ENCODE measurements around the gene NCOA3.

DNA sequence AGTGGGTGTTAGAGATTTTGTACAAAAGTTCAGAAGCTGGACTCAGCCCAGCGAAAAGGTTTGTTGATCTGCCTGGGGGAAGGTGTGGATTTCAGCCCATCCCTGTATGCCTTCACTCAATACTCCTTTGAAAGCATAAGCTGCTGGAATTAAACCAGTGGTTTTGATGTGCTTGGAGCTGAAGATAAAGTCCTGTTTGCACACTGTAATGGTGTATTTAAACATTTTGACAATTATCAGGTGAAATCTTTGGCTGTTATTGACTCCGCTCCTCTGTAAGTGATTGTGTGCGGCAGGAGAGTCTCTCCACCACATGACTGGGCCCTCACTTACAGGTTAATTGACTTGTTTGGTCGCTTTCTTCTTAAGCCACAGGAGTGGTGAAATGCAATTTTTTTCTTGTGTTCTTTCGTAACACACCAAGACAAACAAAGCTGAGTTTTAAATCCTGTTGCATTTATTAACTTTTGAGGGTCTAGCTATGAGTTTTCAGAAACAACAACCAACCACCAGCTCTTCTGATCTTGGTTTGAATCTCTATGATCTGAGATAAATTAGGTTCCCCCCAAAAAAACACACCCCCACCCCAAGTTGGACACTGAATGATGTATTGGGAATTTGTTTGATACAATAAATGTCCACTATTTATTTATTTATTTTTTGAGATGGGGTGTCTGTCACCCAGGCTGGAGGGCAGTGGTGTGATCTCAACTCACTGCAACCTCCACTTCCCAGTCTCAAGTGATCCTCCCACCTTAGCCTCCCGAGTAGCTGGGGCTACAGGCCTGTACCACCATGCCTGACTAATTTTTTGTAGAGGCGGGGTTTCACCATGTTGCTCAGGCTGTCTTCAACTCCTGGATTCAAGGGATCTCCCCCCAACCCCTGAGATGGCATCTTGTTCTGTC lies 46.3 kb upstream of the NCOA3 start:
- TF ChIP-seq POLR2A (IDR thresholded peaks at IDR 0.05; ENCODE audit: low read length) (no peak), GATA1 (IDR thresholded peaks at IDR 0.05; ENCODE audit: low read depth, low read length) (no peak)
